Measurements from ENCODE around the gene PTPRN2.

The PTPRN2 gene

GRCh38 chr7:158581440-158582088 is 6.1 kb downstream of the PTPRN2 start:
- Histone ChIP-seq H3K27ac (ENCODE audit: low read depth, low read length) (no peak overlapping the region), H3K4me1 (ENCODE audit: control insufficient read depth, low read depth, low read length) (no peaks in the 10 kb centered on the region), H4K8ac (ENCODE audit: low read depth, low read length) (no peak overlapping the region), H3K4me3 (ENCODE audit: low read length) (no peak overlapping the region), H3K27me3 (ENCODE audit: insufficient read depth, low read length, poor library complexity) (peaks cover 10% of the 10 kb centered on the region), H2BK15ac (replicated peaks; ENCODE audit: low read depth) (no peak overlapping the region), H3K79me1 (ENCODE audit: low read length) (no peaks in the 10 kb centered on the region), H3K23ac (ENCODE audit: low read length) (no peak overlapping the region), H3K79me2 (ENCODE audit: control insufficient read depth, insufficient read depth, low read length) (no peaks in the 10 kb centered on the region), H3K4me2 (ENCODE audit: low read length) (no peak overlapping the region), H2BK120ac (ENCODE audit: low read depth, low read length) (no peak overlapping the region), H2AK5ac (ENCODE audit: low read length) (no peak overlapping the region), H3K56ac (ENCODE audit: low read length) (no peak overlapping the region), H3K18ac (ENCODE audit: low read length) (no peak overlapping the region), H2BK5ac (ENCODE audit: low read length) (no peak overlapping the region), H3K36me3 (ENCODE audit: control insufficient read depth, insufficient read depth, low read length) (no peaks in the 10 kb centered on the region), H3K4ac (ENCODE audit: low read depth, low read length) (no peak overlapping the region), H4K5ac (ENCODE audit: low read length) (no peak overlapping the region), H3K9ac (ENCODE audit: low read length) (no peak overlapping the region)
- no CpG with 5 or more reads among the region's 7 CpGs for WGBS (ENCODE audit: extremely low coverage, insufficient coverage, low lambda C conversion rate)
- no peak for DNase-seq

DNA sequence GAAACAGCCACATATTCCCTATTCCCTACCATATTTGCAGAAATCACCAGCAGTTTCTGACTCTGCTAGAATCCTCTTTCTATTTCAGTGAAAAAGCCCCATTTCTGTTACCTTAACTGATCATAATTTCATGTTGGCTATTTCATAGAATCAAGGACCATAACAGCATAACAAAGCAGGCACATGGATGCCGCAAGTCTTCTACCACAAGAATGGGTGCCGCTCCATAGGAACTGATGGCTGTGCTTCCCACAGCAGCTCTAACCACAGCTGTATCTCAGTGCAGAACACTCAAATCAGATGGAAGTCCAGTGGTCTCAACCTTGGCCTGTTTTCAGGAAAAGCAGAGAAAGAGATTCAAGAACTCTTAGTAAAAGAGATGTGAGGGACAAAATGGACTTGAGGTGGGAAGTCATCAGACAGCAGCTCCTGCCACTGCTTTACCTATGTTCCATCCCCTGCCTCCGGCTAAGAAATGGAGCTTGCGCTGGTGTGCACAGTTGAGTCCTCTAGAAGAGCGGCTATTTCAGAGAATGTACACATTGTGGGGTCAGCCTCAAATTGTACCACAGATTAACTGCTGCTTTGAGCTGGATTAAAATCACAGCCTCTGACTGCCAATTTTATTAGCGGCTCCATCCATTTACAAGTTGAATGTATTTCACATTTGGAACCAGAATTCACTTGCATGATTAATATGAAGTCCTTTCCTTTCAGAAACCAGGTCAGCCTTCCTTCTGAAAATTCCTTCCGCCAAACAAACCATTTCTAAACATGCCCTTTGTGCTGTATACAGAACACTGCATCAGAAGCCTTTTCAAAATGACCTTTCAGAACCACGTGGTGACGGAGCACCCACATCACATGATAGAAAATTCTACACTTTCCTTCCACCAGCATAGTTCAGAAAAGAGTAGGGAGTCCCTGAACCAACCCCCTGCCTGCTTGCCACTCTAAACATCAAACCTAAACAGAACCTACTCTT is 7.7 kb downstream of the PTPRN2 start:
- H3K4ac ChIP-seq (ENCODE audit: low read depth, low read length) = no peak overlapping the region
- H2AK5ac ChIP-seq (ENCODE audit: low read length) = no peak overlapping the region
- no peaks in the 10 kb centered on the region for H3K27me3 ChIP-seq (ENCODE audit: insufficient read depth, low read length, poor library complexity)
- no peak overlapping the region for H3K56ac ChIP-seq (ENCODE audit: low read length)
- H4K8ac ChIP-seq (ENCODE audit: low read depth, low read length) = no peak overlapping the region
- H3K4me3 ChIP-seq (ENCODE audit: low read length) = no peak overlapping the region
- no peak overlapping the region for H3K18ac ChIP-seq (ENCODE audit: low read length)
- H3K79me1 ChIP-seq (ENCODE audit: low read length) = no peaks in the 10 kb centered on the region
- no peaks in the 10 kb centered on the region for H3K79me2 ChIP-seq (ENCODE audit: control insufficient read depth, insufficient read depth, low read length)
- H3K9ac ChIP-seq (ENCODE audit: low read length) = no peak overlapping the region
- no peaks in the 10 kb centered on the region for H3K4me1 ChIP-seq (ENCODE audit: control insufficient read depth, low read depth, low read length)
- no CpG with 5 or more reads among the region's 9 CpGs for WGBS (ENCODE audit: extremely low coverage, insufficient coverage, low lambda C conversion rate)
- H3K27ac ChIP-seq (ENCODE audit: low read depth, low read length) = no peak overlapping the region
- DNase-seq = no peak
- no peak overlapping the region for H3K23ac ChIP-seq (ENCODE audit: low read length)
- H3K36me3 ChIP-seq (ENCODE audit: control insufficient read depth, insufficient read depth, low read length) = no peaks in the 10 kb centered on the region
- no peak overlapping the region for H2BK15ac ChIP-seq (replicated peaks; ENCODE audit: low read depth)
- H4K5ac ChIP-seq (ENCODE audit: low read length) = no peak overlapping the region
- H3K4me2 ChIP-seq (ENCODE audit: low read length) = no peak overlapping the region
- no peak overlapping the region for H2BK5ac ChIP-seq (ENCODE audit: low read length)
- no peak overlapping the region for H2BK120ac ChIP-seq (ENCODE audit: low read depth, low read length)

GRCh38 chr7:158576050-158576762 is 11.4 kb downstream of the PTPRN2 start:
- Histone ChIP-seq H2BK120ac (ENCODE audit: low read depth, low read length) (no peak overlapping the region), H3K4me2 (ENCODE audit: low read length) (no peak overlapping the region), H2AK5ac (ENCODE audit: low read length) (no peak overlapping the region), H3K27me3 (ENCODE audit: insufficient read depth, low read length, poor library complexity) (no peaks in the 10 kb centered on the region), H3K36me3 (ENCODE audit: control insufficient read depth, insufficient read depth, low read length) (no peaks in the 10 kb centered on the region), H3K27ac (ENCODE audit: low read depth, low read length) (no peak overlapping the region), H3K23ac (ENCODE audit: low read length) (no peak overlapping the region), H2BK15ac (replicated peaks; ENCODE audit: low read depth) (no peak overlapping the region), H3K56ac (ENCODE audit: low read length) (no peak overlapping the region), H3K79me1 (ENCODE audit: low read length) (no peaks in the 10 kb centered on the region), H2BK5ac (ENCODE audit: low read length) (no peak overlapping the region), H3K18ac (ENCODE audit: low read length) (no peak overlapping the region), H3K79me2 (ENCODE audit: control insufficient read depth, insufficient read depth, low read length) (no peaks in the 10 kb centered on the region), H3K4me3 (ENCODE audit: low read length) (no peak overlapping the region), H3K4ac (ENCODE audit: low read depth, low read length) (no peak overlapping the region), H3K4me1 (ENCODE audit: control insufficient read depth, low read depth, low read length) (no peaks in the 10 kb centered on the region), H4K8ac (ENCODE audit: low read depth, low read length) (no peak overlapping the region), H4K5ac (ENCODE audit: low read length) (no peak overlapping the region), H3K9ac (ENCODE audit: low read length) (no peak overlapping the region)
- DNase-seq = no peak
- WGBS (ENCODE audit: extremely low coverage, insufficient coverage, low lambda C conversion rate) = no CpG with 5 or more reads among the region's 11 CpGs

- no peaks in the 10 kb centered on the region for H3K4me1 ChIP-seq (ENCODE audit: control insufficient read depth, low read depth, low read length)
- H2BK15ac ChIP-seq (replicated peaks; ENCODE audit: low read depth) = no peak overlapping the region
- H3K18ac ChIP-seq (ENCODE audit: low read length) = no peak overlapping the region
- H4K8ac ChIP-seq (ENCODE audit: low read depth, low read length) = no peak overlapping the region
- no peak overlapping the region for H3K23ac ChIP-seq (ENCODE audit: low read length)
- no peak overlapping the region for H3K4me3 ChIP-seq (ENCODE audit: low read length)
- H3K27me3 ChIP-seq (ENCODE audit: insufficient read depth, low read length, poor library complexity) = no peaks in the 10 kb centered on the region
- H3K9ac ChIP-seq (ENCODE audit: low read length) = no peak overlapping the region
- H2BK120ac ChIP-seq (ENCODE audit: low read depth, low read length) = no peak overlapping the region
- no peak for DNase-seq
- H4K5ac ChIP-seq (ENCODE audit: low read length) = no peak overlapping the region
- H2BK5ac ChIP-seq (ENCODE audit: low read length) = no peak overlapping the region
- no peaks in the 10 kb centered on the region for H3K36me3 ChIP-seq (ENCODE audit: control insufficient read depth, insufficient read depth, low read length)
- no peaks in the 10 kb centered on the region for H3K79me1 ChIP-seq (ENCODE audit: low read length)
- no CpG with 5 or more reads among the region's 8 CpGs for WGBS (ENCODE audit: extremely low coverage, insufficient coverage, low lambda C conversion rate)
- no peak overlapping the region for H3K4me2 ChIP-seq (ENCODE audit: low read length)
- H3K27ac ChIP-seq (ENCODE audit: low read depth, low read length) = no peak overlapping the region
- no peak overlapping the region for H2AK5ac ChIP-seq (ENCODE audit: low read length)
- H3K79me2 ChIP-seq (ENCODE audit: control insufficient read depth, insufficient read depth, low read length) = no peaks in the 10 kb centered on the region
- no peak overlapping the region for H3K4ac ChIP-seq (ENCODE audit: low read depth, low read length)
- H3K56ac ChIP-seq (ENCODE audit: low read length) = no peak overlapping the region
These were observed 13.2 kb downstream of the PTPRN2 start for GRCh38 chr7:158574308-158575036.

DNA sequence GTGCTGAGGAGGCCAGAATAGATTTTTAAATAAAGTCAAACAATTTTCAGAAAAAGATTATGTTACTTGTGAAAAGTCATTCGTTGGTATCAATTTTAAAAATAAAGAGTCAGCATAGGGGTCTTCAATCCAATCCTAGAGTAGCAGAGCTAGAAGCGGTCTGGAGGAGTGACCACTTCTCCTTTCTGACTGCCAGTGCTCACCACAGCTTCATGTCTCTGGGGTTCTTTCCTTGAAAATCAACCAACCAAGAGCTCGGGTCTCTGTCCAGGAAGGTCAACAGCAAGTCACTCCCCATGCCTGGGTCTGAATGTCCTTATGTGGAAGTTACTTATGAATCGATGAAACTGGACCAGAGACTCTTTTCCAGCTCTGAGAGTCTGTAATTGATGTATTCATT is 14.3 kb downstream of the PTPRN2 start:
- H3K4me3 ChIP-seq (ENCODE audit: low read length) = no peak overlapping the region
- no peak overlapping the region for H2BK15ac ChIP-seq (replicated peaks; ENCODE audit: low read depth)
- H3K18ac ChIP-seq (ENCODE audit: low read length) = no peak overlapping the region
- no peaks in the 10 kb centered on the region for H3K4me1 ChIP-seq (ENCODE audit: control insufficient read depth, low read depth, low read length)
- no peaks in the 10 kb centered on the region for H3K79me1 ChIP-seq (ENCODE audit: low read length)
- no peak overlapping the region for H2BK120ac ChIP-seq (ENCODE audit: low read depth, low read length)
- H3K56ac ChIP-seq (ENCODE audit: low read length) = no peak overlapping the region
- H3K27me3 ChIP-seq (ENCODE audit: insufficient read depth, low read length, poor library complexity) = peaks cover 3% of the 10 kb centered on the region
- no peak overlapping the region for H2AK5ac ChIP-seq (ENCODE audit: low read length)
- no CpG with 5 or more reads among the region's 4 CpGs for WGBS (ENCODE audit: extremely low coverage, insufficient coverage, low lambda C conversion rate)
- H4K5ac ChIP-seq (ENCODE audit: low read length) = no peak overlapping the region
- no peaks in the 10 kb centered on the region for H3K79me2 ChIP-seq (ENCODE audit: control insufficient read depth, insufficient read depth, low read length)
- H3K4ac ChIP-seq (ENCODE audit: low read depth, low read length) = no peak overlapping the region
- H3K4me2 ChIP-seq (ENCODE audit: low read length) = no peak overlapping the region
- no peak overlapping the region for H4K8ac ChIP-seq (ENCODE audit: low read depth, low read length)
- no peak overlapping the region for H3K9ac ChIP-seq (ENCODE audit: low read length)
- no peak for DNase-seq
- no peak overlapping the region for H3K27ac ChIP-seq (ENCODE audit: low read depth, low read length)
- no peak overlapping the region for H3K23ac ChIP-seq (ENCODE audit: low read length)
- no peaks in the 10 kb centered on the region for H3K36me3 ChIP-seq (ENCODE audit: control insufficient read depth, insufficient read depth, low read length)
- H2BK5ac ChIP-seq (ENCODE audit: low read length) = no peak overlapping the region
